Measurements from ENCODE around the gene TBL3.

GRCh38 chr16:1950047-1950446, 21.8 kb upstream of the TBL3 start:
- TF ChIP-seq LEF1 (IDR thresholded peaks at IDR 0.05; ENCODE audit: borderline replicate concordance) (no peak), HDGF (IDR thresholded peaks at IDR 0.05; ENCODE audit: borderline replicate concordance) (no peak), TARDBP (IDR thresholded peaks at IDR 0.05) (no peak), FOXA1 (IDR thresholded peaks at IDR 0.05) (no peak), BHLHE40 (IDR thresholded peaks at IDR 0.05; ENCODE audit: borderline replicate concordance) (no peak)

Data from HEK293T (cell line).